Erythroblast (primary cell): ENCODE measurements around the gene FCHSD2.

Experiments used
- DNase-seq, 2 experiments: peaks; one replicate each; lab custom pipeline; 2025; lab: John Stamatoyannopoulos, UW
- GATA1 ChIP-seq: IDR thresholded peaks from 2 replicates; pipeline ENCODE4 v1.6.1; 2011; ENCODE audit warnings: low read depth, mild to moderate bottlenecking, control low read depth, low read length, moderate library complexity
- POLR2A ChIP-seq: IDR thresholded peaks from 2 replicates; pipeline ENCODE4 v1.6.1; 2011; ENCODE audit warnings: mild to moderate bottlenecking, low read length

FCHSD2 gene

GRCh38 chr11:73177778-73178539, 35.8 kb upstream of the FCHSD2 start:
- TF ChIP-seq GATA1, result no peak

DNA sequence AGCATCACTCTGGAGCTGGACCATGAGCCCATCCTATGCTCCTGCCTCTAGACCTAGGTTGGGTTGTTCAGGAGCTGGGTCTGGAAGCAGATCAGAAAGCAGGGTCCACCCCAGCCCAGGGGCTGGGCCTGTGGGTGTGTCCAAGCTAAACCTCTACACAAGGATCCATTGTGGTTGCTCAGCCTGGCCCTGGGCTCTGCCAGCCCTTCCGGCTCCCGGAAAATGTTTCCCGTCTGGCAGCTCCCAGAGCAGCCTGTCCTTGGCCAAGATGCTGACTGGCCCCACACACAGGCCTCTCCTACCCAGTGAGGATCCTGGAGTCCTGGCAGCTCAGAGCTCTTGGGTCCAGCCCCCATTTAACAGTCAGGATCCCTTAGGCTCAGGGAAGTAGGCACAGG, 35.3 kb upstream of the FCHSD2 start:
- no peak for DNase-seq
- TF ChIP-seq POLR2A (no peak), GATA1 (no peak)

More at GRCh38 chr11:73177778-73178539, 35.8 kb upstream of the FCHSD2 start:
- peak; percentile 72 to 79 for DNase-seq

- DNase-seq, result no peak
Measured at GRCh38 chr11:73176874-73177155, 34.7 kb upstream of the FCHSD2 start.

GRCh38 chr11:73176145-73176873, 34.2 kb upstream of the FCHSD2 start:
- no peak for DNase-seq
- TF ChIP-seq GATA1 (no peak), POLR2A (no peak)

More at GRCh38 chr11:73176874-73177155, 34.7 kb upstream of the FCHSD2 start:
- TF ChIP-seq GATA1 (no peak), POLR2A (no peak)

- DNase-seq, result no peak
- TF ChIP-seq GATA1 (no peak), POLR2A (no peak)
Measured at GRCh38 chr11:73175551-73176144, 33.5 kb upstream of the FCHSD2 start.

DNA sequence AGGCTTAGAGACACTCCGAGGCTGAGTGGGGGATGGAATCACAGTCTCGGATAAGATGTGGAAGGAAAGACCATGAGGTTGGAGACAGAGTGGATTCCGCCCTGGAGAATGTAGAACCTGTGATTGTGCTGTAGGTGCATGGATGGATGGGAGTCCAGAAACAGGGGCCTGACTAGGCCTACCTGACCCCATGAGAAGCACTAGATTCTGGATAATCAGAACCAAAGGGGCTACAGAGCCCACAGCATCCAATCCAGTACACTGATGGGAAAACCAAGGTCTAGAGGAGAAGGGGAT, 32.3 kb upstream of the FCHSD2 start:
- TF ChIP-seq GATA1, result no peak
- no peak for TF ChIP-seq POLR2A
- DNase-seq, result no peak

DNA sequence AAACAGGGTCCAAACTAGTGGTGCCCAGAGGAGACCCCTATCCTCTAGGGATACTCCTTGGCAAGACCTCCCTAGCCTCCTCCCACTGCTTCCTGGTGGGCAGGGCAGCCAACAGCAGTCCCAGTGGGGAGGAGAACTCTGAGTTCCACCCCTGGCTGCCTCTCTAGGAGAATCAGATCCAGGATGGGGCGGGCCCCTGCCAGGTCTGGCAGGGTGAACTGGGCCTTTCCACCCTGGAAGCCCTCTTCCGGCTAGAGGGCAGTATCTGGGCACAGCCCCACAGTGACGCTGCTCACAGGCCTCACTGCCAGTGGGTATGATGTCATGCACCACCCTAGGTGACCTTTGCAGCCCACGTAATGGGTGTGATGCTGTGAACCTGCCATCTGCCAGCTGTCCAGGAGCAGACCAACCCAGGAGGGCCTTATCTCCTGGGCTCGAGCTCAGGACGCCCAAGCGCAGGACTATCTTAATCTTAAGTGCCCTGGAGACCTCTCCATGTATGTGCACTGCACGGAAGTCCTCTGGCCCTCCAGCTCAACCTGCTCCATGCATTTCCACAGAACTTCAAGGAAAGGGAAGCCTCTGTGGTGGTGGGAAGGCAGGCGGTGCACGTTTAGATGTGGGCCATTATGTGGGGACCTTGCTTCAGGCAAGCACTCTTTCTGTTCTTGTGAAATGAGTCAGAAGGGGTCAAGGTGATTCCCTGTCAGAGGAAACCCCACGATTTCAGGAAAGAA, 31.8 kb upstream of the FCHSD2 start:
- peak in 1 of 2 experiments; percentile 19 for DNase-seq
- TF ChIP-seq POLR2A (no peak), GATA1 (no peak)

- TF ChIP-seq POLR2A (no peak), GATA1 (no peak)
- no peak for DNase-seq
Measured at GRCh38 chr11:73172992-73173656, 31.0 kb upstream of the FCHSD2 start.

GRCh38 chr11:73171436-73172161, 29.5 kb upstream of the FCHSD2 start:
- DNase-seq, result no peak
- no peak for TF ChIP-seq GATA1
- TF ChIP-seq POLR2A, result no peak

GRCh38 chr11:73170140-73170539, 28.0 kb upstream of the FCHSD2 start:
- no peak for DNase-seq
- TF ChIP-seq GATA1 (no peak), POLR2A (no peak)

GRCh38 chr11:73168925-73169579, 26.9 kb upstream of the FCHSD2 start:
- no peak for DNase-seq
- TF ChIP-seq GATA1, result no peak
- TF ChIP-seq POLR2A, result no peak

GRCh38 chr11:73167363-73167954, 25.3 kb upstream of the FCHSD2 start:
- DNase-seq, result no peak
- no peak for TF ChIP-seq GATA1
- no peak for TF ChIP-seq POLR2A
